Measurements from ENCODE around the gene PARS2. TPM values are rescaled to one million over a fixed set of nuclear protein-coding genes. Genes with fewer than 3 reads are reported as not detected.

The PARS2 gene
- total RNA-seq, 1 donor = 5.6 TPM

DNA sequence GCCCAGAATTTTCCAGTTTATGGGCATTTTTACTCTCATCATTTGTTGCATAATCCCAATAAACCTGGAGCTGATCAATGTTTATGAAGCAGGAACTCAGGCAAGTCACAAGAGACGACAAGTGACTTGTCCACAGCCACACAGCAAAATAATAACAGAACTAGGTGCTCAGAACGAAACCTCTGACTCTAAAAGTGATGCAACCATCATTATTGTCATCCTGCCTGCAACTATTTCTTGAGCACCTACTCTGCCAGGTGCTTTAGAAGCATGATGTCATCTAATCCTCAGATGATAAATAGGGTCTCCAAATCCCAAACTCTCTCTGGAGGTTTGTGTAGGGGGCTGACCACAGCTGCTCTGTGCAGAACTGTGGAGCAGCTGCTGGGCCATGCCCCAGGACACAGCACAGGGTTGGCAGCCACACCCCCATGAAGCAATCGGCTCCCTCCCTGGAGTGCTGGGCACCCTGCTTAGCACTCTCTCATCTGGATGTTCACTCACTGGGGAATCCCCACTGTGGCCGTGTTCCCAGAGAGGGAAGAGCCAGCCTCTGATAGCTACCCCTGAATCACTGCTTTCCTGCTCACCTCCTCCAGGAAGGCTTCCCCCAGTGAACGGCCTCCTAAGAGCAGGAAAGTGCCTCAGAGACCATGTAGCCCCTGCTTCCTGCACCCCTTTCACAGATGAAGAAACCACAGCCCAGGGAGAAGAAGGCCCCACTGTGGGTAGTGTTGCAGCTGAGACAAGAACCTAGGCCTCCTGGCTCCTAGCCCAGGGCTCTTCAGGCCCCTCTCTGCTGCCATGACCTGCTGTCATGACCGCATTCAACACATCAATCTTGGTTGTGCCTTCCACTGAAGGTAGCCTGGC is 34.7 kb upstream of the PARS2 start:
- no peak for DNase-seq (ENCODE audit: low read depth)
- TF ChIP-seq, protein P1, sequence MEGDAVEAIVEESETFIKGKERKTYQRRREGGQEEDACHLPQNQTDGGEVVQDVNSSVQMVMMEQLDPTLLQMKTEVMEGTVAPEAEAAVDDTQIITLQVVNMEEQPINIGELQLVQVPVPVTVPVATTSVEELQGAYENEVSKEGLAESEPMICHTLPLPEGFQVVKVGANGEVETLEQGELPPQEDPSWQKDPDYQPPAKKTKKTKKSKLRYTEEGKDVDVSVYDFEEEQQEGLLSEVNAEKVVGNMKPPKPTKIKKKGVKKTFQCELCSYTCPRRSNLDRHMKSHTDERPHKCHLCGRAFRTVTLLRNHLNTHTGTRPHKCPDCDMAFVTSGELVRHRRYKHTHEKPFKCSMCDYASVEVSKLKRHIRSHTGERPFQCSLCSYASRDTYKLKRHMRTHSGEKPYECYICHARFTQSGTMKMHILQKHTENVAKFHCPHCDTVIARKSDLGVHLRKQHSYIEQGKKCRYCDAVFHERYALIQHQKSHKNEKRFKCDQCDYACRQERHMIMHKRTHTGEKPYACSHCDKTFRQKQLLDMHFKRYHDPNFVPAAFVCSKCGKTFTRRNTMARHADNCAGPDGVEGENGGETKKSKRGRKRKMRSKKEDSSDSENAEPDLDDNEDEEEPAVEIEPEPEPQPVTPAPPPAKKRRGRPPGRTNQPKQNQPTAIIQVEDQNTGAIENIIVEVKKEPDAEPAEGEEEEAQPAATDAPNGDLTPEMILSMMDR (IDR thresholded peaks at IDR 0.05; ENCODE audit: insufficient read depth, low read depth, low read length) = no peak
- H3K4me3 ChIP-seq (ENCODE audit: low read depth, low read length) = no peak overlapping the region

DNA sequence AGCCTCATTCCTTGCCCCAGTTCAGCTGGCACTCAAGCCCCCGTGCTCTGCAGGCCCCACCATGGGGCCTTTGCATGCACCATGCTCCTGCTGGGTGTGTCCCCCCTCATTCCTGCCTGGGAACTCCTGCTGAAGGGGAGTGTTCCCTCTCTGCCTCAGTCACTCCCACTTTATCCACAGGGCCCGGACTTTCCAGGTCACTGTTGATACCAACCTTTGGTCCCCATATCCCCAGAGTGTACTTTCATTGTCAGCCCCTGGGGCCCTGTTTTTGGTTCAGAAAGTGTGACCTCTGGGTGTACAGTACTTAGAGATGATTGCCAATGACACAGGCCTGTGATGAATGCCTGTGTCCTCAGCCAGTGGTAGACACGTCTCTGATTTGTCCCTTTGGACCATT is 33.9 kb upstream of the PARS2 start:
- no peak overlapping the region for H3K4me3 ChIP-seq (ENCODE audit: low read depth, low read length)
- TF ChIP-seq, protein P1 (IDR thresholded peaks at IDR 0.05; ENCODE audit: insufficient read depth, low read depth, low read length) = no peak
- DNase-seq (ENCODE audit: low read depth) = no peak

DNA sequence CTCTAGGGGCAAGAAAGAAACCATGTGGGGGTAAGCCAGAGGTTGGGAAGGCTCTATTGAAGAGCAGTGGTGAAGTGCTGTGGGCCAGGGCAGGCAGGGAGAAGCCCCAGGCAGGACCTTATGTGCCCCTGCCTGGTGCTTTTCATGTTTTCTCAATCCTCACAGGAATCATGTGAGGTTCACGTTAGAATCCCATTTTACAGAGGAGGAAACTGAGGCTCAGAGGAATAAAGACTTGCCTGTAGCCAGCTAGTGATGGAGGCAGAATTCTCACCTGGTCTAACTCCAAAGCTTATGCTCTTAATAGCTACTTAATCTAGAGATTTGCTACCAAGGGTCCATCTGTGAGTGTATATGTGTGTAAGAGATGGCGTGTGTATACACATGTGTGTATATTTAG is 32.6 kb upstream of the PARS2 start:
- TF ChIP-seq, protein P1 (IDR thresholded peaks at IDR 0.05; ENCODE audit: insufficient read depth, low read depth, low read length) = no peak
- H3K4me3 ChIP-seq (ENCODE audit: low read depth, low read length) = no peak overlapping the region
- no peak for DNase-seq (ENCODE audit: low read depth)

DNA sequence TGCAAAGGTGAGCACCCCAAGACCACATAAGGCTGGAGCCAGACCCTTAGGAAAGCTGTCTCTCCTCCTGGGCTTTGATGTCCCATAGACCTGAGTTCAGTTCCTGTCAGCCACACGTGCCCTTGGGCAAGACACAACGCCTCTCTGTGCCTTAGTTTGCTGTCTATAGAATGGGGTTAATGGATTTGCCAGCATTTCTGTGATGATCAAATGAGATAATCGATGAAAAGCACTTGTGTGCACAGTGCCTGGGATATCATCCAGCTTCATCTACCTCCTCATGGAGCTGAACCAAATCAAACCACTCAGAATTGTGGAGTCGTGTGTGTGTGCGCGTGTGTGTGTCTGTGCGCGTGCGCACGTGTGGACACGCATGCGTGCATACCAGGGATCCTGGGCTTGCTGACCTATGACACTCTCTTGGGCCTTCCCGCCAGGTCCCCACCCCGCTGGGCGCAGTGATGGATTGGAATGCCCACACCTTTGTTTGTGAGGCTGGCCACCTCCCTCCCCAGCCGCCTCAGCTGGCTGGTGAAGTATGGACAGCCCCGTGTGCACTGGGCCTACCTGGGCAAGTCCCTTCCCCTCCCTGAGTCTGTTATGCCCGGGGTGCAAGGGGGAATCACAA is 31.6 kb upstream of the PARS2 start:
- H3K4me3 ChIP-seq (ENCODE audit: low read depth, low read length) = no peak overlapping the region
- DNase-seq (ENCODE audit: low read depth) = no peak
- TF ChIP-seq, protein P1 (IDR thresholded peaks at IDR 0.05; ENCODE audit: insufficient read depth, low read depth, low read length) = no peak

DNA sequence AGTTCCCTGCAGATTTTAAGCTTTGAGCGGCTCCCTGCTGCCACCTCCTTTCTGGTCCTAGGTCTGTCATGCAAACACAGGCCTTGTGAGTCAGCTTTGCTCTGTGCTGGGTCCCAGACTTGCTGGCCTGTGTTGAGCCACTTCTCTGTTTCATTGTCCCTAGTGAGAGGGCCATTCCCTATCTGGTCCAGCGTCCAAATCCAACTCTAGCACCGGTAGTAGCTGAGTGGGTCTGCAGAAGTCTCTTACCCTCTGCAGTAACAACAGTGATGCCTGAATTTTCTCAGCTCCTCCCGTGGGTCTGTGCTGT is 31.0 kb upstream of the PARS2 start:
- DNase-seq (ENCODE audit: low read depth) = no peak
- H3K4me3 ChIP-seq (ENCODE audit: low read depth, low read length) = no peak overlapping the region
- TF ChIP-seq, protein P1 (IDR thresholded peaks at IDR 0.05; ENCODE audit: insufficient read depth, low read depth, low read length) = no peak

DNA sequence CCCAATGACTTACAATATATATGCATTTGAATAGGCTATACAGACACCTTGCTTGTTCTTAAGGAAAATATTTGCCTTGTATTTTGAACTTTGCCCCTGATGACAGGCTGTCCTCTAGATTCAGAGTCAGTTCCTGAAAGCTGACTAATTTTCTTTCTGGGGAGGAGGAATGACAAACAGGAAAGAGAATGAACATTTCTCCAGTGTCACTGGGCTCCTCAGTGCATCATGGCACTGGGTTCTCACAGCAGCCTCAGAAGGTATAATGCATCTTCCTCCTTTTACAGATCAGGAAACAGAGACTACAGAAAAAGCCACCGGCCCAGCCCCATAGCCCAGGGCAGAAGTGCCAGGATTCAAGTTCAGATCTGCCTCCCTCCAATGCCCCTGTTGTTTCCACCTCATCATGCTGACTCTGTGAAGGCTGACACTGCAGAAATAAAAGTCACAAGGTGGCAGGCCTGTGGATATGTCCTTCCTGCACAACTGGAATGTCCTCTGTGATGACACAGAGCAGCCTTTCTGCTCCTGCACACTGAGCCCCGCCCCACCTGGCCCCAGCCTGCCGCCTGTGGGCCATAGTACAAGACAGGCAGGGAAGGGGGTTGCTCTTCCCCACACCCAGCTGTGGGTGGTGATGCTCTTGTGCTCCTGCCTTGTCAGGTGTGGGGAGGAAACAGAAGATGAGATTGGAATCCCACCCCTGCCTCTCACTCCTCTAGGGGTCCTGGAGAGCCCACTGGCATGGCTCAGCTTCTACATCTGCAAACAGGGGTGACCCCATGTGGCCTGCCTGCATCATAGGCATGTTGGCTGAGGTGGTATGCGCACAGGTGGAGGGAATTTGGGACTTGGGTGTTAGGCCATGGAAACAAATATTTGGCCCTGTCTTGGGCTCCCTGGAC is 30.4 kb upstream of the PARS2 start:
- TF ChIP-seq, protein P1 (IDR thresholded peaks at IDR 0.05; ENCODE audit: insufficient read depth, low read depth, low read length) = no peak
- no peak overlapping the region for H3K4me3 ChIP-seq (ENCODE audit: low read depth, low read length)
- no peak for DNase-seq (ENCODE audit: low read depth)

All from fibroblast of villous mesenchyme (primary cell).